Panc1 (cell line): ENCODE results near the gene ZNF609. TPM values are rescaled to one million over a fixed set of nuclear protein-coding genes. Genes with fewer than 3 reads are reported as not detected.
"Not testable (repeated sequence)": the region's sequence is repeated elsewhere in the genome, so short reads cannot be mapped to it uniquely, and the experiment has no call there.

ENCODE experiments used
- ATAC-seq: fragments of 200-7000 bp; cut with Tn5 transposase; 2 replicates; pipeline ENCODE4 v1.9.1; 2020; ENCODE audit warnings: mild to moderate bottlenecking, moderate library complexity
- BruUV-seq: library from RNA; stranded (reverse); fragments of 400-500 nt; replicated peaks from 2 replicates; lab custom pipeline; 2021; lab: Mats Ljungman, UMichigan
- CTCF ChIA-PET: fragments of 300-600 bp; sonication (Branson Sonifier 250); formaldehyde crosslinking; loops from one replicate; lab custom pipeline; 2022; ENCODE audit warnings: antibody characterized with exemption; lab: Charles Lee
- POLR2A ChIA-PET: fragments of 300-600 bp; sonication (Branson Sonifier 250); formaldehyde crosslinking; loops from one replicate; lab custom pipeline; 2022; ENCODE audit warnings: antibody characterized with exemption; lab: Charles Lee
- DNase-seq: peaks from one replicate; pipeline ENCODE4 v3.0.0-alpha.2; 2010; ENCODE audit warnings: low read depth, low spot score
- H3K27ac ChIP-seq: 2 replicates; pipeline ENCODE4 v1.5.1; 2011; ENCODE audit warnings: mild to moderate bottlenecking, low read length, inconsistent platforms
- H3K27me3 ChIP-seq: fragments of 200-500 bp; sonication (Bioruptor generic); 2 replicates; pipeline ENCODE4 v1.6.0; 2014; ENCODE audit warnings: low read length, inconsistent platforms; ENCODE audit not compliant: control insufficient read depth, insufficient read depth
- H3K36me3 ChIP-seq: fragments of 200-500 bp; sonication (Bioruptor generic); 2 replicates; pipeline ENCODE4 v1.5.1; 2014; ENCODE audit warnings: inconsistent platforms, mild to moderate bottlenecking, low read length, moderate library complexity; ENCODE audit not compliant: control insufficient read depth, insufficient read depth
- H3K4me1 ChIP-seq: 2 replicates; pipeline ENCODE4 v1.5.1; 2011; ENCODE audit warnings: inconsistent platforms, mild to moderate bottlenecking, low read length, moderate library complexity; ENCODE audit not compliant: control insufficient read depth, insufficient read depth
- H3K4me3 ChIP-seq, 2 experiments: 2 replicates each; pipeline ENCODE4 v1.5.1; 2011 to 2012; ENCODE audit warnings: low read depth in 2 of 2, low read length in 2 of 2, mild to moderate bottlenecking in 2 of 2, inconsistent platforms in 1 of 2, moderate library complexity in 1 of 2
- H3K9me3 ChIP-seq: fragments of 200-500 bp; sonication (Bioruptor generic); 2 replicates; pipeline ENCODE4 v1.5.1; 2014; ENCODE audit warnings: low read depth, mild to moderate bottlenecking, inconsistent platforms, low read length, moderate library complexity; ENCODE audit not compliant: control insufficient read depth, insufficient read depth
- POLR2AphosphoS5 ChIP-seq: IDR thresholded peaks from 2 replicates; pipeline ENCODE4 v1.6.1; 2012; ENCODE audit warnings: mild to moderate bottlenecking, low read depth, low read length, moderate library complexity
- SIN3A ChIP-seq: IDR thresholded peaks from 2 replicates; pipeline ENCODE4 v1.6.1; 2012; ENCODE audit warnings: low read depth, mild to moderate bottlenecking, low read length, moderate library complexity, borderline replicate concordance; ENCODE audit not compliant: insufficient read depth
- TCF7L2 ChIP-seq: IDR thresholded peaks from 2 replicates; pipeline ENCODE4 v1.6.1; 2011; ENCODE audit warnings: mild to moderate bottlenecking, low read depth, low read length, inconsistent platforms
- in situ Hi-C: cut with HindIII; loops from 2 replicates; pipeline ENCODE4 v1.10.0; 2016; ENCODE audit warnings: low sequenced_read_pairs, low pct_unique_long_range_greater_than_20kb
- intact Hi-C: fragments of 100-400 bp; cut with micrococcal nuclease; formaldehyde crosslinking; loops from one replicate; pipeline ENCODE4 v1.10.0; 2022; ENCODE audit not compliant: unreplicated experiment
- total RNA-seq: library from RNA; stranded (reverse); gene quantifications from one replicate; pipeline ENCODE4 v1.2.1, GENCODE V29; 2021; ENCODE audit not compliant: unreplicated experiment
- TF ChIP-seq, protein P1 (sequence below), 2 experiments: IDR thresholded peaks; 2 replicates each; pipeline ENCODE4 v1.6.1; 2011 to 2012; ENCODE audit warnings: low read depth in 2 of 2, control low read depth in 1 of 2, low read length in 1 of 2, mild to moderate bottlenecking in 1 of 2, moderate library complexity in 1 of 2; ENCODE audit not compliant: insufficient read depth in 1 of 2
- TF ChIP-seq, protein P2 (sequence below): fragments of 450-650 bp; IDR thresholded peaks from 2 replicates; pipeline ENCODE4 v1.5.1; 2017; ENCODE audit warnings: mild to moderate bottlenecking

The ZNF609 gene
- total RNA-seq, 1 experiment from 2014 or later = 47.2 TPM

DNA sequence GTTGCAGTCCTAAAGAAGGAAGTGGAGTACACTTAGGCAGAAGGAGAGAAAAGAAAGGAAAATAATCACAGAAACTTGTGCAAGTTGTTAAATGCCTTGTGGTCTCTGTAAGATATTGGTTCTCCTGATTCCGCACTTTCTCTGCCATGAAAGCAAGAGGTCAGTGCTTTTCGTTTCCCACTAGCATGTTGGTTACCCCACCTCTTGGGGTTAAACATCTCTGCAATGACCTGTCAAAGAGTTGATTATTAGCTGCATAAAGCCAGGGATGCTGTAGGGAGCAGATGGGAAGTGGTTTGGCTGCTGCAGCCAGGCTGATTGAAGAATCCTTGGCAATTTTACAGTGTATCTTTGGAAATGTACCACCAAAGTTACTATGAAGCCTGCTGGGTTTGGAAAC lies 33.3 kb downstream of the ZNF609 start:
- intact Hi-C loops (no loop called here), in situ Hi-C loops (no loop called here)
- Histone ChIP-seq H3K9me3 (no peaks in the 10 kb centered on the region), H3K27me3 (no peaks in the 10 kb centered on the region), H3K4me3 (no peak overlapping the region), H3K27ac (no peak overlapping the region), H3K36me3 (no peaks in the 10 kb centered on the region), H3K4me1 (no peaks in the 10 kb centered on the region)
- DNase-seq (no peak), ATAC-seq (no peak)
- POLR2A ChIA-PET = no interaction called here
- TF ChIP-seq, protein P1, sequence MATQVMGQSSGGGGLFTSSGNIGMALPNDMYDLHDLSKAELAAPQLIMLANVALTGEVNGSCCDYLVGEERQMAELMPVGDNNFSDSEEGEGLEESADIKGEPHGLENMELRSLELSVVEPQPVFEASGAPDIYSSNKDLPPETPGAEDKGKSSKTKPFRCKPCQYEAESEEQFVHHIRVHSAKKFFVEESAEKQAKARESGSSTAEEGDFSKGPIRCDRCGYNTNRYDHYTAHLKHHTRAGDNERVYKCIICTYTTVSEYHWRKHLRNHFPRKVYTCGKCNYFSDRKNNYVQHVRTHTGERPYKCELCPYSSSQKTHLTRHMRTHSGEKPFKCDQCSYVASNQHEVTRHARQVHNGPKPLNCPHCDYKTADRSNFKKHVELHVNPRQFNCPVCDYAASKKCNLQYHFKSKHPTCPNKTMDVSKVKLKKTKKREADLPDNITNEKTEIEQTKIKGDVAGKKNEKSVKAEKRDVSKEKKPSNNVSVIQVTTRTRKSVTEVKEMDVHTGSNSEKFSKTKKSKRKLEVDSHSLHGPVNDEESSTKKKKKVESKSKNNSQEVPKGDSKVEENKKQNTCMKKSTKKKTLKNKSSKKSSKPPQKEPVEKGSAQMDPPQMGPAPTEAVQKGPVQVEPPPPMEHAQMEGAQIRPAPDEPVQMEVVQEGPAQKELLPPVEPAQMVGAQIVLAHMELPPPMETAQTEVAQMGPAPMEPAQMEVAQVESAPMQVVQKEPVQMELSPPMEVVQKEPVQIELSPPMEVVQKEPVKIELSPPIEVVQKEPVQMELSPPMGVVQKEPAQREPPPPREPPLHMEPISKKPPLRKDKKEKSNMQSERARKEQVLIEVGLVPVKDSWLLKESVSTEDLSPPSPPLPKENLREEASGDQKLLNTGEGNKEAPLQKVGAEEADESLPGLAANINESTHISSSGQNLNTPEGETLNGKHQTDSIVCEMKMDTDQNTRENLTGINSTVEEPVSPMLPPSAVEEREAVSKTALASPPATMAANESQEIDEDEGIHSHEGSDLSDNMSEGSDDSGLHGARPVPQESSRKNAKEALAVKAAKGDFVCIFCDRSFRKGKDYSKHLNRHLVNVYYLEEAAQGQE (IDR thresholded peaks at IDR 0.05; ENCODE audit: insufficient read depth in 1 of 2, low read depth in 2 of 2, low read length in 1 of 2) = no peak
- TF ChIP-seq SIN3A (no peak), POLR2AphosphoS5 (no peak), TCF7L2 (no peak)
- TF ChIP-seq, protein P2, sequence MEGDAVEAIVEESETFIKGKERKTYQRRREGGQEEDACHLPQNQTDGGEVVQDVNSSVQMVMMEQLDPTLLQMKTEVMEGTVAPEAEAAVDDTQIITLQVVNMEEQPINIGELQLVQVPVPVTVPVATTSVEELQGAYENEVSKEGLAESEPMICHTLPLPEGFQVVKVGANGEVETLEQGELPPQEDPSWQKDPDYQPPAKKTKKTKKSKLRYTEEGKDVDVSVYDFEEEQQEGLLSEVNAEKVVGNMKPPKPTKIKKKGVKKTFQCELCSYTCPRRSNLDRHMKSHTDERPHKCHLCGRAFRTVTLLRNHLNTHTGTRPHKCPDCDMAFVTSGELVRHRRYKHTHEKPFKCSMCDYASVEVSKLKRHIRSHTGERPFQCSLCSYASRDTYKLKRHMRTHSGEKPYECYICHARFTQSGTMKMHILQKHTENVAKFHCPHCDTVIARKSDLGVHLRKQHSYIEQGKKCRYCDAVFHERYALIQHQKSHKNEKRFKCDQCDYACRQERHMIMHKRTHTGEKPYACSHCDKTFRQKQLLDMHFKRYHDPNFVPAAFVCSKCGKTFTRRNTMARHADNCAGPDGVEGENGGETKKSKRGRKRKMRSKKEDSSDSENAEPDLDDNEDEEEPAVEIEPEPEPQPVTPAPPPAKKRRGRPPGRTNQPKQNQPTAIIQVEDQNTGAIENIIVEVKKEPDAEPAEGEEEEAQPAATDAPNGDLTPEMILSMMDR = no peak
- no TSS peak for BruUV-seq
- CTCF ChIA-PET = no interaction called here

DNA sequence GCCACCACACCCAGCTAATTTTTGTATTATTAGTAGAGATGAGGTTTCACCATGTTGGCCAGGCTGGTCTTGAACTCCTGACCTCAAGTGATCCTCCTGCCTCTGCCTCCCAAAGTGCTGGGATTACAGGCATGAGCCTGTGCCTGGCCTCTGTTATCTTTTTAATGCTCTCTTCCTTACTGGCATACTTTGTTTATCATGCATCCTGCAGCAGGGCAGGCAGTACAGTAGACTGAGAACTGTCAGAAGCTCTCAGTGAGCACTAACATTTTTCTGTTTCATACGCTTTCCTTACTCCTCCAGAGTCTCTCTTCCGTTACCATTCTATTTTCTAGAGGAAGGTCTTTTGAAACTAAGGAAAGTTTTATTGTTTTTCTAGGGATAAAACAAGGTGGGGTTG lies 35.6 kb downstream of the ZNF609 start:
- CTCF ChIA-PET, POLR2A ChIA-PET, ATAC-seq, intact Hi-C loops, DNase-seq, H3K27me3 ChIP-seq, H3K9me3 ChIP-seq, in situ Hi-C loops, H3K4me3 ChIP-seq, BruUV-seq, H3K27ac ChIP-seq, H3K36me3 ChIP-seq, H3K4me1 ChIP-seq: not testable (repeated sequence)

DNA sequence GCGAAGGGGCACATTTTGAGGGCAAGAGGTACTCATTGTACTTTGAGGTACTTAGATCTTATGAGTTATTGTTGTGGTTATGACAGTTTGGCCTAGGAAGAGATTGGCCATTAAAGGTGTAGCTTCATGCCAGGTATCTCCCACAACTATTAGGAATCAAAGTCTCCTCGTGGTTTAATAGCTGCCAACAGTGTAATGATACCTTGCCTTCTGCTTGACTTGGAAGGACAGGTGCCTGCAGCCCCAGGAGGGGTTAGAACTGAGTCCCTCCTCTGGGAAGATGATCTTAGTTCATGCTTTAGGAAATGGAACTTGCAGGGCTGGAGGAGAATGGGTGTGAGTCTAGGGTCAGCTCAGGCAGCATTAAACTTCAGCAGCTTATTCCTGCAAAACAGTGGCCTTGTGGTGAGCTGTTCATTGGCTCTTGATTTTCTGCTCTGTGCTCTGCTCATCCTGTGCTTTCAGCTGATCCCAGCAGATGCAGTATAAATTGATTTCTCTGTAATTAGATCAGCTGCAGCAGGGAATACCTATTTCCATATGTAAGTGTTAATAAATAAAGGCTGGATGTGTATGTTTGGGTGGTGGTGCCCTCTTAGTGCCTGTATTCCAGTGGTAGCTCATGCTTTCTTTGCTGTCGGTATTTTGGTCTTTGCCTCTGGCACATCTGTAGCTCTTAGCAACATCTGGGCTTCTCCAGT lies 40.5 kb downstream of the ZNF609 start:
- DNase-seq (no peak), ATAC-seq (no peak)
- TF ChIP-seq, protein P1 (IDR thresholded peaks at IDR 0.05; ENCODE audit: insufficient read depth in 1 of 2, low read depth in 2 of 2, low read length in 1 of 2) = no peak
- no peak for TF ChIP-seq TCF7L2
- no peak for TF ChIP-seq POLR2AphosphoS5
- no peak for TF ChIP-seq SIN3A
- TF ChIP-seq, protein P2 = no peak
- POLR2A ChIA-PET = no interaction called here
- BruUV-seq = no TSS peak
- H3K4me3 ChIP-seq = no peak overlapping the region
- no peaks in the 10 kb centered on the region for H3K9me3 ChIP-seq
- H3K36me3 ChIP-seq = peaks cover 4% of the 10 kb centered on the region; the same call in 1 of the 2 replicates
- CTCF ChIA-PET = no interaction called here
- no peak overlapping the region for H3K27ac ChIP-seq
- H3K4me1 ChIP-seq = no peaks in the 10 kb centered on the region; the same call in 1 of the 2 replicates
- H3K27me3 ChIP-seq = no peaks in the 10 kb centered on the region
- intact Hi-C loops (no loop called here), in situ Hi-C loops (no loop called here)
